H9 (cell line): ENCODE data around the gene ACOXL. TPM values are rescaled to one million over a fixed set of nuclear protein-coding genes. Genes with fewer than 3 reads are reported as not detected.

Experiments
- DNase-seq: peaks from one replicate; pipeline ENCODE4 v3.0.0-alpha.2; 2017
- H2AFZ ChIP-seq: one replicate; pipeline ENCODE4 v1.6.1; 2013; ENCODE audit warnings: mild to moderate bottlenecking, low read length, control low read depth, moderate library complexity
- H2AK5ac ChIP-seq: 2 replicates; pipeline ENCODE4 v1.6.1; 2013; ENCODE audit warnings: low read length, control low read depth, mixed read lengths; ENCODE audit not compliant: insufficient read length
- H2BK120ac ChIP-seq: one replicate; pipeline ENCODE4 v1.6.1; 2013; ENCODE audit warnings: low read depth, mild to moderate bottlenecking, low read length, control low read depth, inconsistent platforms; ENCODE audit not compliant: poor library complexity, severe bottlenecking
- H2BK12ac ChIP-seq: 2 replicates; pipeline ENCODE4 v1.6.1; 2013; ENCODE audit warnings: low read length, control low read depth, mixed read lengths, low read depth; ENCODE audit not compliant: insufficient read length
- H2BK15ac ChIP-seq: 2 replicates; pipeline ENCODE4 v1.6.1; 2013; ENCODE audit warnings: low read depth, low read length, control low read depth
- H2BK20ac ChIP-seq: one replicate; pipeline ENCODE4 v1.6.1; 2013; ENCODE audit warnings: low read depth, mild to moderate bottlenecking, low read length, control low read depth, inconsistent platforms; ENCODE audit not compliant: poor library complexity, severe bottlenecking
- H2BK5ac ChIP-seq: 2 replicates; pipeline ENCODE4 v1.6.1; 2013; ENCODE audit warnings: low read length, control low read depth, mixed read lengths; ENCODE audit not compliant: insufficient read length
- H3K14ac ChIP-seq: 2 replicates; pipeline ENCODE4 v1.6.1; 2013; ENCODE audit warnings: low read length, control low read depth; ENCODE audit not compliant: insufficient read depth
- H3K18ac ChIP-seq: 2 replicates; pipeline ENCODE4 v1.6.1; 2013; ENCODE audit warnings: low read depth, mild to moderate bottlenecking, mixed read lengths, low read length, control low read depth; ENCODE audit not compliant: insufficient read length
- H3K23ac ChIP-seq: 2 replicates; pipeline ENCODE4 v1.6.1; 2013; ENCODE audit warnings: low read length, control low read depth, mixed read lengths, low read depth; ENCODE audit not compliant: insufficient read length
- H3K23me2 ChIP-seq: 2 replicates; pipeline ENCODE4 v1.6.1; 2013; ENCODE audit warnings: low read depth, mild to moderate bottlenecking, mixed read lengths, low read length, control low read depth; ENCODE audit not compliant: insufficient read length, poor library complexity, severe bottlenecking
- H3K27ac ChIP-seq: 2 replicates; pipeline ENCODE4 v1.5.1; 2013; ENCODE audit warnings: low read length, control low read depth, mixed read lengths, low read depth; ENCODE audit not compliant: insufficient read length
- H3K27me3 ChIP-seq: 2 replicates; pipeline ENCODE4 v1.6.1; 2013; ENCODE audit warnings: low read length, control low read depth, inconsistent platforms; ENCODE audit not compliant: insufficient read depth
- H3K4ac ChIP-seq: 2 replicates; pipeline ENCODE4 v1.6.1; 2013; ENCODE audit warnings: low read depth, mild to moderate bottlenecking, control low read depth, inconsistent platforms, low read length, moderate library complexity
- H3K4me1 ChIP-seq: 2 replicates; pipeline ENCODE4 v1.6.1; 2013; ENCODE audit warnings: low read length, control low read depth, inconsistent platforms; ENCODE audit not compliant: insufficient read depth
- H3K4me2 ChIP-seq: 2 replicates; pipeline ENCODE4 v1.6.1; 2013; ENCODE audit warnings: low read length, control low read depth, mixed read lengths; ENCODE audit not compliant: insufficient read length, insufficient read depth
- H3K56ac ChIP-seq: 2 replicates; pipeline ENCODE4 v1.6.1; 2013; ENCODE audit warnings: low read depth, mild to moderate bottlenecking, mixed read lengths, low read length, control low read depth; ENCODE audit not compliant: insufficient read length
- H3K79me1 ChIP-seq: 2 replicates; pipeline ENCODE4 v1.6.1; 2013; ENCODE audit warnings: low read depth, mild to moderate bottlenecking, moderate library complexity, low read length, control low read depth, inconsistent platforms; ENCODE audit not compliant: insufficient read depth, poor library complexity, severe bottlenecking
- H3K79me2 ChIP-seq: 2 replicates; pipeline ENCODE4 v1.6.1; 2013; ENCODE audit warnings: low read length, control low read depth, inconsistent platforms; ENCODE audit not compliant: insufficient read depth
- H3K9ac ChIP-seq: 2 replicates; pipeline ENCODE4 v1.6.1; 2013; ENCODE audit warnings: low read length, control low read depth, mixed read lengths; ENCODE audit not compliant: insufficient read length; ENCODE audit errors: extremely low read depth
- H3K9me3 ChIP-seq: one replicate; pipeline ENCODE4 v1.6.1; 2013; ENCODE audit warnings: low read depth, low read length, inconsistent platforms; ENCODE audit not compliant: control insufficient read depth
- H3T11ph ChIP-seq: one replicate; pipeline ENCODE4 v1.6.1; 2013; ENCODE audit warnings: mild to moderate bottlenecking, low read length, control low read depth, inconsistent platforms
- H4K20me1 ChIP-seq: one replicate; pipeline ENCODE4 v1.6.1; 2013; ENCODE audit not compliant: control insufficient read depth, insufficient read length, insufficient read depth
- H4K5ac ChIP-seq: 2 replicates; pipeline ENCODE4 v1.6.1; 2013; ENCODE audit warnings: low read depth, mild to moderate bottlenecking, mixed read lengths, low read length, control low read depth; ENCODE audit not compliant: insufficient read length
- H4K8ac ChIP-seq: replicated peaks from 2 replicates; pipeline ENCODE4 v1.6.1; 2013; ENCODE audit warnings: low read length, control low read depth, mixed read lengths, low read depth; ENCODE audit not compliant: insufficient read length
- H4K91ac ChIP-seq: 2 replicates; pipeline ENCODE4 v1.6.1; 2013; ENCODE audit warnings: low read depth, mild to moderate bottlenecking, moderate library complexity, mixed read lengths, low read length, control low read depth; ENCODE audit not compliant: insufficient read length
- H3K27ac Mint-ChIP-seq, 3 experiments: 2 replicates in 2 of 3; 3 replicates in 1 of 3; pipeline ENCODE4 v1.8.0; 2020 to 2021; ENCODE audit warnings: mixed read lengths in 3 of 3, mild to moderate bottlenecking in 1 of 3, moderate library complexity in 1 of 3
- H3K27me3 Mint-ChIP-seq: 2 replicates; pipeline ENCODE4 v1.8.0; 2021; ENCODE audit warnings: low read depth, mild to moderate bottlenecking, moderate library complexity, mixed read lengths
- H3K36me3 Mint-ChIP-seq, 3 experiments: 2 replicates in 2 of 3; 3 replicates in 1 of 3; pipeline ENCODE4 v1.8.0; 2020 to 2021; ENCODE audit warnings: low read depth in 3 of 3, mixed read lengths in 3 of 3; ENCODE audit not compliant: insufficient read depth in 1 of 3
- H3K4me1 Mint-ChIP-seq, 2 experiments: 2 replicates each; pipeline ENCODE4 v1.8.0; 2020; ENCODE audit warnings: mixed read lengths in 2 of 2
- H3K4me3 Mint-ChIP-seq, 2 experiments: 2 replicates in 1 of 2; 3 replicates in 1 of 2; pipeline ENCODE4 v1.8.0; 2020 to 2021; ENCODE audit warnings: mild to moderate bottlenecking in 2 of 2, mixed read lengths in 2 of 2, moderate library complexity in 1 of 2
- H3K9me3 Mint-ChIP-seq, 2 experiments: 2 replicates in 1 of 2; 3 replicates in 1 of 2; pipeline ENCODE4 v1.8.0; 2020; ENCODE audit warnings: mild to moderate bottlenecking in 2 of 2, mixed read lengths in 2 of 2, moderate library complexity in 1 of 2
- WGBS: extraction: QIAGEN DNeasy Blood & Tissue Kit; methylation state at CpG from one replicate; pipeline ENCODE4 v1.1.7; 2013; ENCODE audit warnings: missing lambda C conversion rate, low lambda C conversion rate, mixed read lengths; ENCODE audit not compliant: insufficient read length; ENCODE audit errors: extremely low coverage; 5-methylcytosine and 5-hydroxymethylcytosine counted together
- total RNA-seq: library from RNA; stranded (reverse); gene quantifications from 2 replicates; pipeline ENCODE4 v1.2.1, GENCODE V29; 2021
- TF ChIP-seq, protein P1 (sequence below): fragments of 200-600 bp; sonication (generic); conservative IDR thresholded peaks from 3 replicates; pipeline ENCODE4 v1.8.0; 2021; ENCODE audit warnings: antibody characterized with exemption, mild to moderate bottlenecking

Gene ACOXL
- total RNA-seq, 1 experiment from 2014 or later, result 37.6 TPM

DNA sequence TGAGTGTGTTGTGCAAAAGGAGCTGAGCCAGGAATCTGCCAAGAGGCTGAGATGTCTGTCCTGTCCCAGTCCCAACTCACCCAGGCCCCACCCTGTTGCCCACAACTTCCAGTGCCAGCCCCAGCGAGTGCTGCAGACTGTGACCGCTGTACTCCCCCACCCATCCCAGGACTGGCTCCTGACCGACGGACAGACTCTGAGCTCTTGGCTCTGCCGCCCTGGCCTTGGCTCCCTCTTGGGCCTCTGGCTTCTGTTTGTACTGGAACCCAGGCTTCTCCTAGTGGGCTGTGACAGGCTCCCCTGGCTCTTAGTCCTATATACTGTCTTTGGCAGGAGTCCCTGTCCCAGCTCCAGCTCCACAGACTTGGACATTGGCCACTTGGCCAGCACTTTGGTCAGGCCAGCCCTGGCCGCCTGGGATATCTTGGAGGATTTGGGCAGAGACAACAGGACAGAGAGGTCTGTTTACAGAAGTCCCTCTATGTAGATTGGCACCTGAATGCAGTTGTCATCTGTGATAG is 41.1 kb downstream of the ACOXL start:
- Histone ChIP-seq H4K20me1 (no peaks in the 10 kb centered on the region), H2BK5ac (no peak overlapping the region), H4K91ac (no peak overlapping the region), H3T11ph (no peak overlapping the region), H3K4me2 (no peak overlapping the region), H2BK120ac (no peak overlapping the region), H3K23ac (no peak overlapping the region), H2AK5ac (no peak overlapping the region), H3K9ac (no peak overlapping the region), H3K14ac (no peak overlapping the region), H3K23me2 (no peaks in the 10 kb centered on the region), H2AFZ (no peak overlapping the region), H3K4ac (no peak overlapping the region), H2BK20ac (no peak overlapping the region), H4K5ac (no peak overlapping the region), H4K8ac (no peak overlapping the region), H3K4me1 (peaks cover 22% of the 10 kb centered on the region; the same call in 1 of the 2 replicates), H2BK12ac (no peak overlapping the region), H3K9me3 (no peaks in the 10 kb centered on the region), H3K18ac (peak overlapping the region; percentile 71), H3K27ac (no peak overlapping the region), H3K79me2 (no peaks in the 10 kb centered on the region), H3K79me1 (peaks cover 3% of the 10 kb centered on the region), H3K56ac (no peak overlapping the region), H3K27me3 (no peaks in the 10 kb centered on the region), H2BK15ac (no peak overlapping the region)
- no CpG with 5 or more reads among the region's 6 CpGs for WGBS
- no peak overlapping the region for H3K4me3 Mint-ChIP-seq
- no peaks in the 10 kb centered on the region for H3K9me3 Mint-ChIP-seq
- TF ChIP-seq, protein P1, sequence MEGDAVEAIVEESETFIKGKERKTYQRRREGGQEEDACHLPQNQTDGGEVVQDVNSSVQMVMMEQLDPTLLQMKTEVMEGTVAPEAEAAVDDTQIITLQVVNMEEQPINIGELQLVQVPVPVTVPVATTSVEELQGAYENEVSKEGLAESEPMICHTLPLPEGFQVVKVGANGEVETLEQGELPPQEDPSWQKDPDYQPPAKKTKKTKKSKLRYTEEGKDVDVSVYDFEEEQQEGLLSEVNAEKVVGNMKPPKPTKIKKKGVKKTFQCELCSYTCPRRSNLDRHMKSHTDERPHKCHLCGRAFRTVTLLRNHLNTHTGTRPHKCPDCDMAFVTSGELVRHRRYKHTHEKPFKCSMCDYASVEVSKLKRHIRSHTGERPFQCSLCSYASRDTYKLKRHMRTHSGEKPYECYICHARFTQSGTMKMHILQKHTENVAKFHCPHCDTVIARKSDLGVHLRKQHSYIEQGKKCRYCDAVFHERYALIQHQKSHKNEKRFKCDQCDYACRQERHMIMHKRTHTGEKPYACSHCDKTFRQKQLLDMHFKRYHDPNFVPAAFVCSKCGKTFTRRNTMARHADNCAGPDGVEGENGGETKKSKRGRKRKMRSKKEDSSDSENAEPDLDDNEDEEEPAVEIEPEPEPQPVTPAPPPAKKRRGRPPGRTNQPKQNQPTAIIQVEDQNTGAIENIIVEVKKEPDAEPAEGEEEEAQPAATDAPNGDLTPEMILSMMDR, result no peak
- H3K27ac Mint-ChIP-seq, result peak overlapping the region; percentile 23 to 72 (median 45); a peak in 6 of 7 replicates
- H3K36me3 Mint-ChIP-seq, result peaks cover 3 to 16% (median 13%) of the 10 kb centered on the region in 3 experiments
- no peak for DNase-seq
- no peaks in the 10 kb centered on the region for H3K27me3 Mint-ChIP-seq
- H3K4me1 Mint-ChIP-seq, result peaks cover 60 to 65% of the 10 kb centered on the region in 2 experiments
